HepG2 (cell line): Measurements from ENCODE around the gene ACSS1. TPM values are rescaled to one million over a fixed set of nuclear protein-coding genes. Genes with fewer than 3 reads are reported as not detected.

Experiments used
- CREM ChIP-seq, 2 experiments: sonication (generic) in 1 of 2; formaldehyde crosslinking in 1 of 2; IDR thresholded peaks; 2 replicates each; pipeline versions ENCODE4 v1.4.0 to v1.6.1; 2016 to 2020; ENCODE audit warnings: antibody characterized with exemption in 1 of 2, mild to moderate bottlenecking in 1 of 2, missing genetic modification reagents in 1 of 2
- CSRNP1 ChIP-seq: sonication (generic); formaldehyde crosslinking; IDR thresholded peaks from 2 replicates; pipeline ENCODE4 v1.8.1; 2023; ENCODE audit warnings: mild to moderate bottlenecking, missing genetic modification reagents
- EED ChIP-seq: sonication (generic); formaldehyde crosslinking; IDR thresholded peaks from 2 replicates; pipeline ENCODE4 v1.5.0; 2020; ENCODE audit warnings: mild to moderate bottlenecking, missing genetic modification reagents
- ERF ChIP-seq: IDR thresholded peaks from 2 replicates; pipeline ENCODE4 v1.6.1; 2018; ENCODE audit warnings: missing biosample characterization, missing genetic modification reagents
- ETV5 ChIP-seq: IDR thresholded peaks from 2 replicates; pipeline ENCODE4 v1.6.1; 2018; ENCODE audit warnings: missing biosample characterization, missing genetic modification reagents, inconsistent platforms, borderline replicate concordance
- FOSL2 ChIP-seq: sonication (generic); formaldehyde crosslinking; IDR thresholded peaks from 2 replicates; pipeline ENCODE4 v1.4.0; 2020; ENCODE audit warnings: missing genetic modification reagents
- FOXA1 ChIP-seq, 2 experiments: fragments of 450-650 bp in 1 of 2; sonication (generic) in 1 of 2; formaldehyde crosslinking in 1 of 2; IDR thresholded peaks; 2 replicates each; pipeline versions ENCODE4 v1.4.0 to v1.6.1; 2016 to 2020; ENCODE audit warnings: missing genetic modification reagents in 1 of 2
- HDAC1 ChIP-seq: sonication (generic); formaldehyde crosslinking; IDR thresholded peaks from 2 replicates; pipeline ENCODE4 v1.5.1; 2020; ENCODE audit warnings: mild to moderate bottlenecking, missing genetic modification reagents
- HNF4A ChIP-seq: sonication (generic); formaldehyde crosslinking; IDR thresholded peaks from 2 replicates; pipeline ENCODE4 v1.4.0; 2020; ENCODE audit warnings: missing genetic modification reagents
- HOXD1 ChIP-seq: sonication (generic); formaldehyde crosslinking; IDR thresholded peaks from 2 replicates; pipeline ENCODE4 v1.5.0; 2020; ENCODE audit warnings: missing genetic modification reagents
- MYC ChIP-seq: sonication (generic); formaldehyde crosslinking; IDR thresholded peaks from 2 replicates; pipeline ENCODE4 v1.9.0; 2021; ENCODE audit warnings: missing genetic modification reagents, borderline replicate concordance
- RAD51 ChIP-seq: fragments of 450-650 bp; IDR thresholded peaks from 2 replicates; pipeline ENCODE4 v1.6.1; 2016; ENCODE audit warnings: borderline replicate concordance
- ZBTB25 ChIP-seq: IDR thresholded peaks from 2 replicates; pipeline ENCODE4 v1.6.1; 2018; ENCODE audit warnings: missing genetic modification reagents
- ZNF17 ChIP-seq: sonication (generic); formaldehyde crosslinking; IDR thresholded peaks from 2 replicates; pipeline ENCODE4 v1.5.0; 2020; ENCODE audit warnings: mild to moderate bottlenecking, missing genetic modification reagents
- ZNF574 ChIP-seq: sonication (generic); formaldehyde crosslinking; IDR thresholded peaks from 2 replicates; pipeline ENCODE4 v1.4.0; 2020; ENCODE audit warnings: missing genetic modification reagents
- ZNF704 ChIP-seq: sonication (generic); formaldehyde crosslinking; IDR thresholded peaks from 2 replicates; pipeline ENCODE4 v1.8.1; 2023; ENCODE audit warnings: mild to moderate bottlenecking, inconsistent platforms, moderate library complexity, missing genetic modification reagents, borderline replicate concordance
- ZSCAN29 ChIP-seq: sonication (generic); formaldehyde crosslinking; conservative IDR thresholded peaks from 2 replicates; pipeline ENCODE4 v1.4.0; 2020; ENCODE audit warnings: mild to moderate bottlenecking, missing genetic modification reagents
- polyA plus RNA-seq, 8 experiments: library from polyadenylated mRNA; depleted of rRNA in 3 of 8; stranded (reverse) in 7 of 8; unstranded in 1 of 8; fragments of >200 nt; fragmentation: Illumina TruSeq in 4 of 8; extraction: Trizol in 4 of 8; gene quantifications; 2 replicates each; pipeline versions ENCODE4 v1.2.1 to v1.2.3, GENCODE V29; 2011 to 2016; ENCODE audit warnings: low read depth in 4 of 8, missing spikeins in 1 of 8, mixed read lengths in 1 of 8; ENCODE audit not compliant: insufficient read depth in 1 of 8
- total RNA-seq, 5 experiments: library from RNA; depleted of rRNA; stranded (reverse); fragments of >200 nt; fragmentation: Illumina TruSeq; extraction: Trizol; gene quantifications; 2 replicates each; pipeline ENCODE4 v1.2.3, GENCODE V29; 2016; ENCODE audit warnings: low read depth in 1 of 5
- TF ChIP-seq, protein P1 (sequence below): sonication (generic); formaldehyde crosslinking; IDR thresholded peaks from 2 replicates; pipeline ENCODE4 v1.4.0; 2020; ENCODE audit warnings: missing genetic modification reagents
- TF ChIP-seq, protein P2 (sequence below): IDR thresholded peaks from 2 replicates; pipeline ENCODE4 v1.6.1; 2016

ACSS1 gene
- total and polyA plus RNA-seq, 2 of the 13 experiments (the other 11 are each of a cell fraction or from before 2014, with no cell fraction given): 15.2 to 41.6 TPM

- peak; percentile 74; the same call in 1 of the 2 replicates for TF ChIP-seq EED (CRISPR knock-in tag)
- TF ChIP-seq ZBTB25 (CRISPR knock-in tag): no peak
- no peak for TF ChIP-seq ZSCAN29 (CRISPR knock-in tag)
- TF ChIP-seq HDAC1 (CRISPR knock-in tag): peak; percentile 61
- peak; percentile 21; the same call in 1 of the 2 replicates for TF ChIP-seq FOSL2 (CRISPR knock-in tag)
- TF ChIP-seq, protein P1, sequence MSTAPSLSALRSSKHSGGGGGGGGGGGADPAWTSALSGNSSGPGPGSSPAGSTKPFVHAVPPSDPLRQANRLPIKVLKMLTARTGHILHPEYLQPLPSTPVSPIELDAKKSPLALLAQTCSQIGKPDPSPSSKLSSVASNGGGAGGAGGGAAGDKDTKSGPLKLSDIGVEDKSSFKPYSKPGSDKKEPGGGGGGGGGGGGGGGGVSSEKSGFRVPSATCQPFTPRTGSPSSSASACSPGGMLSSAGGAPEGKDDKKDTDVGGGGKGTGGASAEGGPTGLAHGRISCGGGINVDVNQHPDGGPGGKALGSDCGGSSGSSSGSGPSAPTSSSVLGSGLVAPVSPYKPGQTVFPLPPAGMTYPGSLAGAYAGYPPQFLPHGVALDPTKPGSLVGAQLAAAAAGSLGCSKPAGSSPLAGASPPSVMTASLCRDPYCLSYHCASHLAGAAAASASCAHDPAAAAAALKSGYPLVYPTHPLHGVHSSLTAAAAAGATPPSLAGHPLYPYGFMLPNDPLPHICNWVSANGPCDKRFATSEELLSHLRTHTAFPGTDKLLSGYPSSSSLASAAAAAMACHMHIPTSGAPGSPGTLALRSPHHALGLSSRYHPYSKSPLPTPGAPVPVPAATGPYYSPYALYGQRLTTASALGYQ (CRISPR knock-in tag): peak; percentile 82
- TF ChIP-seq, protein P2, sequence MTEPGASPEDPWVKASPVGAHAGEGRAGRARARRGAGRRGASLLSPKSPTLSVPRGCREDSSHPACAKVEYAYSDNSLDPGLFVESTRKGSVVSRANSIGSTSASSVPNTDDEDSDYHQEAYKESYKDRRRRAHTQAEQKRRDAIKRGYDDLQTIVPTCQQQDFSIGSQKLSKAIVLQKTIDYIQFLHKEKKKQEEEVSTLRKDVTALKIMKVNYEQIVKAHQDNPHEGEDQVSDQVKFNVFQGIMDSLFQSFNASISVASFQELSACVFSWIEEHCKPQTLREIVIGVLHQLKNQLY (CRISPR knock-in tag): no peak; the same call in 1 of the 2 replicates
- peak; percentile 56; the same call in 1 of the 2 replicates for TF ChIP-seq ETV5 (CRISPR knock-in tag)
- 0 out of 2 replicates have a peak, but pooled peaks have one; percentile 35 for TF ChIP-seq CSRNP1 (CRISPR knock-in tag)
- 0 out of 2 replicates have a peak, but pooled peaks have one; percentile 26 for TF ChIP-seq ZNF574 (CRISPR knock-in tag)
- TF ChIP-seq ZNF704: 0 out of 2 replicates have a peak, but pooled peaks have one; percentile 50
- peak; percentile 70; the same call in 1 of the 2 replicates for TF ChIP-seq HOXD1 (CRISPR knock-in tag)
- TF ChIP-seq MYC: peak; percentile 62; the same call in 1 of the 2 replicates
- no peak for TF ChIP-seq FOXA1 (IDR thresholded peaks at IDR 0.05)
- TF ChIP-seq FOXA1 (CRISPR knock-in tag; IDR thresholded peaks at IDR 0.05): peak; percentile 67
- TF ChIP-seq HNF4A (CRISPR knock-in tag): peak; percentile 64
- peak; percentile 53; the same call in 1 of the 2 replicates for TF ChIP-seq CREM (IDR thresholded peaks at IDR 0.05)
- no peak for TF ChIP-seq CREM (CRISPR knock-in tag; IDR thresholded peaks at IDR 0.05)
- TF ChIP-seq ZNF17 (CRISPR knock-in tag): no peak
- no peak for TF ChIP-seq RAD51
- TF ChIP-seq ERF: no peak
Measured at GRCh38 chr20:25032478-25033264, 25.3 kb downstream of the ACSS1 start (continued).
